DND-41 (cell line): ENCODE data around the gene PHYHD1.
"Not testable (repeated sequence)": the region's sequence is repeated elsewhere in the genome, so short reads cannot be mapped to it uniquely, and the experiment has no call there.

ENCODE experiments used
- ATAC-seq: fragments of 200-7000 bp; cut with Tn5 transposase; 3 replicates; pipeline ENCODE4 v1.9.1; 2021; ENCODE audit warnings: low read depth; ENCODE audit not compliant: insufficient read depth
- DNase-seq: peaks from one replicate; pipeline ENCODE4 v3.0.0-alpha.2; 2020
- H2AFZ ChIP-seq: 2 replicates; pipeline ENCODE4 v1.6.0; 2012; ENCODE audit warnings: low read depth, low read length
- H3K27ac ChIP-seq: 2 replicates; pipeline ENCODE4 v1.5.1; 2012; ENCODE audit warnings: low read length, inconsistent platforms
- H3K27me3 ChIP-seq: fragments of 200-600 bp; sonication (generic); 2 replicates; pipeline ENCODE4 v1.6.0; 2012; ENCODE audit warnings: low read length, mild to moderate bottlenecking, inconsistent platforms; ENCODE audit not compliant: insufficient read depth, poor library complexity
- H3K36me3 ChIP-seq: 2 replicates; pipeline ENCODE4 v1.5.1; 2012; ENCODE audit warnings: low read length, inconsistent platforms; ENCODE audit not compliant: insufficient read depth
- H3K4me1 ChIP-seq: 2 replicates; pipeline ENCODE4 v1.5.1; 2012; ENCODE audit warnings: mild to moderate bottlenecking, low read length; ENCODE audit not compliant: insufficient read depth
- H3K4me2 ChIP-seq: 2 replicates; pipeline ENCODE4 v1.6.0; 2012; ENCODE audit warnings: mild to moderate bottlenecking, moderate library complexity, low read length, inconsistent platforms; ENCODE audit not compliant: insufficient read depth
- H3K4me3 ChIP-seq, 2 experiments: fragments of 200-600 bp in 1 of 2; shearing (Covaris generic) in 1 of 2; 2 replicates each; pipeline ENCODE4 v1.5.1; 2012 to 2016; ENCODE audit warnings: inconsistent platforms in 2 of 2, low read length in 2 of 2, mild to moderate bottlenecking in 2 of 2, low read depth in 1 of 2, moderate library complexity in 1 of 2
- H3K79me2 ChIP-seq: 2 replicates; pipeline ENCODE4 v1.6.0; 2012; ENCODE audit warnings: low read length, inconsistent platforms; ENCODE audit not compliant: insufficient read depth
- H3K9ac ChIP-seq: 2 replicates; pipeline ENCODE4 v1.6.0; 2012; ENCODE audit warnings: low read depth, mild to moderate bottlenecking, inconsistent platforms, low read length, moderate library complexity
- H3K9me3 ChIP-seq: 2 replicates; pipeline ENCODE4 v1.5.1; 2012; ENCODE audit warnings: low read length, moderate library complexity, mild to moderate bottlenecking, inconsistent platforms; ENCODE audit not compliant: insufficient read depth, severe bottlenecking
- H4K20me1 ChIP-seq: 2 replicates; pipeline ENCODE4 v1.6.0; 2012; ENCODE audit warnings: low read length; ENCODE audit not compliant: insufficient read depth
- EZH2 ChIP-seq: IDR thresholded peaks from 3 replicates; pipeline ENCODE4 v1.6.1; 2012; ENCODE audit warnings: borderline replicate concordance, low read depth, mild to moderate bottlenecking, moderate library complexity, low read length, inconsistent platforms; ENCODE audit not compliant: severe bottlenecking
- TF ChIP-seq, protein P1 (sequence below): IDR thresholded peaks from 2 replicates; pipeline ENCODE4 v1.5.1; 2012; ENCODE audit warnings: borderline replicate concordance, low read length, moderate library complexity, mild to moderate bottlenecking; ENCODE audit not compliant: poor library complexity, severe bottlenecking; ENCODE audit errors: extremely low read depth

PHYHD1 gene

DNA sequence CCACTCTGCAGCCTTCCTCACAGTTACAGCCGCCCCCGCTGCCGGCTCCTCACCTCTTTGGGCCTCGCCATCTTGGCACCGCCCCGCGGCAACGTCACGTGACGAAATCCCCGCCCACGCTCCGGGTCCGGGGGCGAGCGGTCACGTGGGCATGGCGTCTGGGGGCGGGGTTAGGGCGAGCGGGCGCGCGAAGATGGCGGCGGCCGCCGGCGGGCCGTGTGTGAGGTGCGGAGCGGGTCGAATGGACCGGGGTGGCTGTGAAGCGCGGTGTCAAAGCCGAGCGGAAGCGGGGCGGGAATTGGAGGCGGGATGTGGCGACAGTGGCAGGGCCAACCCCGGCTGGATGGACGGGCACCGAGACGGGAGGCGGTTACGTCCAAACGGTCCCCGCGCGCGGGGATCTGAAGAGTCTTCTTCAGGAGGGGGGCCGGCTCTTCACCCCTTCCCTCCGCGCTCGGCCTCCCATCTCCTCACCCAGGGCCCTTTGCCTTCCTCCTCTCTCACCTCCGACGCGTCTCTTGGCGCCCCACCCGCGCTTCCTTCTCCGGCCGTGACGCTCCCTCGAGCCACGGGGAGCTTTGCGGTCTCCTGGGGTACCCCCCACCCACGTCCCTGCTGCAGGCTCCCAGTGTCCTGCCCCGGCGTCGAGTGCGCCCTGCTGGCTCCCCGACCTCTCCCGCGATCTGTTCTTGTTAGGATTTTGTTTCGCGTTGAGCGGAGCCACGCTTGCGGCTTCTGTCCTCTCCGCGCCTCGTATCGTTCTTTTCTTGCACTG, 26.9 kb downstream of the PHYHD1 start, which contains the start of the genes DOLK and NUP188:
DOLK (minus strand) TSS at position 77 of the 775 bp plus-strand sequence. CDS start 300 bp downstream, outside the sequence.
NUP188 (plus strand) TSS at position 173 of the 775 bp plus-strand sequence; CDS start at position 194, 21 bp downstream.
- Histone ChIP-seq H3K79me2 (peaks cover 35% of the 10 kb centered on the region), H3K27ac (peak within 1 kb of the TSS; percentile 94), H2AFZ (peak within 1 kb of the TSS; percentile 98), H3K4me3 (peak within 1 kb of the TSS; percentile 94 to 95), H3K9me3 (no peaks in the 10 kb centered on the region), H3K27me3 (no peaks in the 10 kb centered on the region), H3K4me1 (peaks cover 33% of the 10 kb centered on the region), H4K20me1 (no peaks in the 10 kb centered on the region), H3K9ac (peak within 1 kb of the TSS; percentile 93), H3K36me3 (peaks cover 8% of the 10 kb centered on the region), H3K4me2 (peak within 1 kb of the TSS; percentile 98)
- no peak for TF ChIP-seq EZH2
- TF ChIP-seq, protein P1, sequence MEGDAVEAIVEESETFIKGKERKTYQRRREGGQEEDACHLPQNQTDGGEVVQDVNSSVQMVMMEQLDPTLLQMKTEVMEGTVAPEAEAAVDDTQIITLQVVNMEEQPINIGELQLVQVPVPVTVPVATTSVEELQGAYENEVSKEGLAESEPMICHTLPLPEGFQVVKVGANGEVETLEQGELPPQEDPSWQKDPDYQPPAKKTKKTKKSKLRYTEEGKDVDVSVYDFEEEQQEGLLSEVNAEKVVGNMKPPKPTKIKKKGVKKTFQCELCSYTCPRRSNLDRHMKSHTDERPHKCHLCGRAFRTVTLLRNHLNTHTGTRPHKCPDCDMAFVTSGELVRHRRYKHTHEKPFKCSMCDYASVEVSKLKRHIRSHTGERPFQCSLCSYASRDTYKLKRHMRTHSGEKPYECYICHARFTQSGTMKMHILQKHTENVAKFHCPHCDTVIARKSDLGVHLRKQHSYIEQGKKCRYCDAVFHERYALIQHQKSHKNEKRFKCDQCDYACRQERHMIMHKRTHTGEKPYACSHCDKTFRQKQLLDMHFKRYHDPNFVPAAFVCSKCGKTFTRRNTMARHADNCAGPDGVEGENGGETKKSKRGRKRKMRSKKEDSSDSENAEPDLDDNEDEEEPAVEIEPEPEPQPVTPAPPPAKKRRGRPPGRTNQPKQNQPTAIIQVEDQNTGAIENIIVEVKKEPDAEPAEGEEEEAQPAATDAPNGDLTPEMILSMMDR, result no peak
- DNase-seq (peak; percentile 96), ATAC-seq (peak; percentile 87)

DNA sequence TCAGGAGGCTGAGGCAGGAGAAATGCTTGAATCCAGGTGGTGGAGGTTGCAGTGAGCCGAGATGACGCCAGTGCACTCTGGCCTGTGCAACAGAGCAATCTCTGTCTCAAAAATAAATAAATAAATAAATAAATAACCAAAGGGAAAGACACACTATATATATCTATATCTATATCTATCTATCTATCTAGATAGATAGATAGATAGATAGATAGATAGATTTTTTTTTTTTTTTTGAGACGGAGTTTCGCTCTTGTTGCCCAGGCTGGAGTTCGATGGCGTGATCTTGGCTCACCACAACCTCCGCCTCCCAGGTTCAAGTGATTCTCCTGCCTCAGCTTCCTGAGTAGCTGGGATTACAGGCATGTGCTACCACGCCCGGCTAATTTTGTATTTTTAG, 40.6 kb downstream of the PHYHD1 start:
- not testable (repeated sequence) for H2AFZ ChIP-seq, H3K4me2 ChIP-seq, H3K4me1 ChIP-seq, DNase-seq, H4K20me1 ChIP-seq, H3K4me3 ChIP-seq, H3K9me3 ChIP-seq, H3K27ac ChIP-seq, H3K9ac ChIP-seq, H3K79me2 ChIP-seq, H3K27me3 ChIP-seq, ATAC-seq
- H3K36me3 ChIP-seq, result peaks cover 63% of the 10 kb centered on the region

- H3K79me2 ChIP-seq, result no peaks in the 10 kb centered on the region
- no peak overlapping the region for H3K9ac ChIP-seq
- no peaks in the 10 kb centered on the region for H3K27me3 ChIP-seq
- H2AFZ ChIP-seq, result no peak overlapping the region
- H3K27ac ChIP-seq, result no peak overlapping the region
- DNase-seq (no peak), ATAC-seq (no peak)
- H4K20me1 ChIP-seq, result no peaks in the 10 kb centered on the region
- TF ChIP-seq EZH2, result no peak
- TF ChIP-seq, protein P1, result no peak
- H3K4me3 ChIP-seq, result no peak overlapping the region
- no peaks in the 10 kb centered on the region for H3K4me1 ChIP-seq
- H3K36me3 ChIP-seq, result peaks cover 67% of the 10 kb centered on the region
- H3K4me2 ChIP-seq, result no peak overlapping the region
- H3K9me3 ChIP-seq, result no peaks in the 10 kb centered on the region
Measured at GRCh38 chr9:128969491-128969890, 48.7 kb downstream of the PHYHD1 start.

- Histone ChIP-seq H3K9me3 (no peaks in the 10 kb centered on the region), H2AFZ (no peak overlapping the region), H3K4me1 (no peaks in the 10 kb centered on the region), H3K27me3 (no peaks in the 10 kb centered on the region), H3K4me3 (no peak overlapping the region), H4K20me1 (no peaks in the 10 kb centered on the region), H3K36me3 (peaks cover 82% of the 10 kb centered on the region), H3K4me2 (no peak overlapping the region), H3K27ac (no peak overlapping the region), H3K9ac (no peak overlapping the region), H3K79me2 (no peaks in the 10 kb centered on the region)
- no peak for TF ChIP-seq EZH2
- TF ChIP-seq, protein P1, result no peak
- no peak for DNase-seq
- ATAC-seq, result no peak
Measured at GRCh38 chr9:128972956-128973355, 52.2 kb downstream of the PHYHD1 start.
